Spleen (tissue), 7 donors: ENCODE data around the gene TOM1L2.

Experiments
- POLR2A ChIP-seq, 3 donors: fragments of 450-650 bp; IDR thresholded peaks; one replicate each; pipeline ENCODE4 v1.5.1; 2017; ENCODE audit warnings: antibody characterized with exemption in 3 of 3, mild to moderate bottlenecking in 1 of 3
- POLR2AphosphoS5 ChIP-seq, 3 donors: sonication (generic); formaldehyde crosslinking; IDR thresholded peaks; one replicate each; pipeline ENCODE4 v1.5.1; 2017; ENCODE audit warnings: antibody characterized with exemption in 3 of 3
- TF ChIP-seq, protein P1 (sequence below), 11 experiments: fragments of 200-600 bp in 7 of 11; fragments of 450-650 bp in 4 of 11; sonication (generic) in 4 of 11; IDR thresholded peaks in 8 of 11; conservative IDR thresholded peaks in 3 of 11; 1 replicate in 7 of 11; 2 replicates in 4 of 11; pipeline versions ENCODE4 v1.4.0 to v1.8.0; 2016 to 2021; ENCODE audit warnings: antibody characterized with exemption in 11 of 11, inconsistent platforms in 4 of 11, mild to moderate bottlenecking in 1 of 11
- donor health status: DM: no; HTN: no; CAD: no; lungs with moderate emphysema.
- donor health status: DM: no; HTN: no; CAD: no.
- donor health status: DM: no; HTN: no; CAD: no.

DNA sequence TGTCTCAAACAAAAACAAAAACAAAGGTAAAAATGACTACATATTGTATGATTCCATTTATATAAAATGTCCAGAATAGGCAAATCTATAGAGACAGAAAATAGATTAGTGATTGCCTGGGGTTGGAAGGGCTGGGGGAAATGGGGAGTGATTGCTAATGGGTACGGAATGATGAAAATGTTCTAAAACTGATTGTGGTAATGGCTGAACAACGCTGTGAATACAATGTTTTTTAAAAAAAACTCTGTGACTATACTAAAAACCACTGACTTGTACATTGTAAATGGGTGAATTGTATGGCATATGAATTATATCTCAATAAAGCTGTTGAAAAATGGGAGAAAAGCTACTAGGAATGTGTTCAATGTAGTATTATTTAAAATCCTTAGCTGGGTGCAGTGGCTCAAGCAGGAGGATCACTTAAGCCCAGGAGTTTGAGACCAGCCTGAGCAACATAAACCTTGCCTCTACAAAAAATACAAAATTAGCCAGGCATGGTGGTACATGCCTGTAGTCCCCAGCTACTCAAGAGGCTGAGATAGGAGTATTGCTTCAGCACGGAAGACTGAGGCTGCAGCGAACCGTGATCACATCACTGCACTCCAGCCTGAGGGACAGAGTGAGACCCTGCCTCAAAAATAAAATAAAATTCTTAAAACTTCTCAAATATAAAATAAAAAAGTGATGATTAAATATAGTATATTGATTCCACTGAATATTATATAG lies 47.9 kb downstream of the TOM1L2 start:
- TF ChIP-seq, protein P1, sequence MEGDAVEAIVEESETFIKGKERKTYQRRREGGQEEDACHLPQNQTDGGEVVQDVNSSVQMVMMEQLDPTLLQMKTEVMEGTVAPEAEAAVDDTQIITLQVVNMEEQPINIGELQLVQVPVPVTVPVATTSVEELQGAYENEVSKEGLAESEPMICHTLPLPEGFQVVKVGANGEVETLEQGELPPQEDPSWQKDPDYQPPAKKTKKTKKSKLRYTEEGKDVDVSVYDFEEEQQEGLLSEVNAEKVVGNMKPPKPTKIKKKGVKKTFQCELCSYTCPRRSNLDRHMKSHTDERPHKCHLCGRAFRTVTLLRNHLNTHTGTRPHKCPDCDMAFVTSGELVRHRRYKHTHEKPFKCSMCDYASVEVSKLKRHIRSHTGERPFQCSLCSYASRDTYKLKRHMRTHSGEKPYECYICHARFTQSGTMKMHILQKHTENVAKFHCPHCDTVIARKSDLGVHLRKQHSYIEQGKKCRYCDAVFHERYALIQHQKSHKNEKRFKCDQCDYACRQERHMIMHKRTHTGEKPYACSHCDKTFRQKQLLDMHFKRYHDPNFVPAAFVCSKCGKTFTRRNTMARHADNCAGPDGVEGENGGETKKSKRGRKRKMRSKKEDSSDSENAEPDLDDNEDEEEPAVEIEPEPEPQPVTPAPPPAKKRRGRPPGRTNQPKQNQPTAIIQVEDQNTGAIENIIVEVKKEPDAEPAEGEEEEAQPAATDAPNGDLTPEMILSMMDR (IDR thresholded peaks at IDR 0.05 in 8 of 11, conservative IDR thresholded peaks at IDR 0.05 in 3 of 11), result no peak
- TF ChIP-seq POLR2A (IDR thresholded peaks at IDR 0.05), result no peak
- no peak for TF ChIP-seq POLR2AphosphoS5 (IDR thresholded peaks at IDR 0.05)
